T-helper 2 cell (primary cell): ENCODE measurements around the gene MTFR1L.
A peak's percentile ranks its signal among the peaks of the same experiment; 100 is the strongest.

Experiments used
- DNase-seq, 5 experiments: peaks; one replicate each; pipeline versions ENCODE4 v3.0.0 to v3.0.0-alpha.2; 2012 to 2022

MTFR1L gene

GRCh38 chr1:25808481-25809244 lies 11.1 kb upstream of the MTFR1L start:
- DNase-seq: no peak

GRCh38 chr1:25809283-25809926 lies 10.3 kb upstream of the MTFR1L start:
- DNase-seq: no peak

GRCh38 chr1:25809929-25810328 lies 9.8 kb upstream of the MTFR1L start:
- DNase-seq: no peak

- peak; percentile 59 to 70 (median 67) for DNase-seq
These were observed 9.1 kb upstream of the MTFR1L start for GRCh38 chr1:25810341-25811299.

- DNase-seq: no peak
These were observed 8.2 kb upstream of the MTFR1L start for GRCh38 chr1:25811384-25812082.

GRCh38 chr1:25813071-25813733 lies 6.6 kb upstream of the MTFR1L start:
- DNase-seq: no peak

- DNase-seq: no peak
These were observed 5.9 kb upstream of the MTFR1L start for GRCh38 chr1:25813734-25814471.

GRCh38 chr1:25814549-25815087 lies 5.1 kb upstream of the MTFR1L start:
- DNase-seq: no peak

GRCh38 chr1:25815208-25816111 lies 4.3 kb upstream of the MTFR1L start:
- DNase-seq: no peak

- DNase-seq: no peak
These were observed 3.5 kb upstream of the MTFR1L start for GRCh38 chr1:25816112-25816718.

- no peak for DNase-seq
These were observed 1.8 kb upstream of the MTFR1L start for GRCh38 chr1:25817840-25818501.

GRCh38 chr1:25818569-25818968 lies 1.2 kb upstream of the MTFR1L start:
- no peak for DNase-seq

GRCh38 chr1:25820247-25821111 lies 725 bp downstream of the MTFR1L start:
- DNase-seq: peak; percentile 28 to 92 (median 59)

- DNase-seq: no peak
These were observed 1.3 kb downstream of the MTFR1L start for GRCh38 chr1:25821112-25821476.

GRCh38 chr1:25821630-25822091 lies 1.9 kb downstream of the MTFR1L start:
- DNase-seq: no peak

- DNase-seq: no peak
These were observed 5.9 kb downstream of the MTFR1L start for GRCh38 chr1:25825605-25826004.

- DNase-seq: no peak
These were observed 6.8 kb downstream of the MTFR1L start for GRCh38 chr1:25826571-25826970.

GRCh38 chr1:25828491-25828890 lies 8.7 kb downstream of the MTFR1L start:
- DNase-seq: no peak
